NCI-H446 (cell line): Measurements from ENCODE around the gene SCUBE1.

Source experiments
- DNase-seq, 2 experiments: peaks; one replicate each; lab custom pipeline; 2025; lab: John Stamatoyannopoulos, UW

Gene SCUBE1

DNA sequence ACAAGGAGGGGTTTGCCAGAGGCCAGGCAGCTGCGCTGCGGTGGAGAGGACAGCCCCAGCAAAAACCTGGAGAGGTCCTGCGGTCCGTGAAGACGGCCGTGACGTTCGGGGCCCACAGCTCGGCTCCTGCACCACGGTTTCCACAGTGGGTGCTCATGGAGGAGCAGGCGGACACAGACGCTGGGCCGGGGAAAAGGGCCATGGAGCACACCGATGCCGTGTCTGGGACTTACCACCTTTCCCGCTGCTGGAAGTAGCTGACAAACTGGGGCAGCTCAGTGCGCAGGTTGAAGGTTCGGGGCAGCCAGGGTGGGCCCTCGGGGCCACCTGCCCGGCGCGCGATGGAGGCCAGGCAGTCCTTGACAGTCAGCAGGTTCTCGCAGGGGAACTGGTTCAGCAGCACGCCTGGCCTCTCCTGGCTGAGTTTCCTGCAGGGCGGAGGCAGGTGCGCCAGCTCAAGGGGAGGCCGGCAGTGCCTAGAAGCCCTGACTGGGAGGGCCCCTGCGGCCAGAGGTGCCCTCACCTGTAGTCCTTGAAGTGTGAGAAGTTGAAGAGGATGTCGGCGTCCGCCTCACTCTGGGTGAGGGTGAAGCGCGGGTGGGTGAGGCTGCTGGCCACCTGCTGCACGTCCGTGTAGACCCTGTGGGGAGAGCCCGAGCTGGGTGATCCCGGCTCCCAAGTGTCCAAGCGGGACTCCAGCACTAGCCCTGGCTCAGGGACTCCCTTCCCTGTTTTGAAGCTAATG is 169.0 kb downstream of the SCUBE1 start:
- no peak for DNase-seq

DNA sequence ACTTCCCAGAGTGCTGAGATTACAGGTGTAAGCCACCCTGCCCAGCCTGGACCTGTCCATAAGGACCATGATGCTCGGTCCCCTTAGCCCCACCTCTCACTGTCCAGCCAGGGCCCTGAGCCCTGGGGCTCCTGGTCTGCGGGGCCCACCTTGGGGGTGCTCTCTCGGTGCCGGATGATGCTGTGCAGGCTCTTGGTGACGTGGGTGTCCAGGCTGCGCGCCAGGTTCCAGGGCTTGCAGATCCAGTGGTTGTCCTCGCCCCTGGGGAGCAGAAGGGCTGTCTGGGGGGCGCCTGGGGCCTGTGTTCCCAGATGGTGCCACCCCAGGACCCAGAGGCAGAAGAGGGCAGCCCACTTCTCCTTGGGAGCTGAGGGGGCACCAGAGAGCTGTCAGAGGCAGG is 169.6 kb downstream of the SCUBE1 start:
- no peak for DNase-seq

DNA sequence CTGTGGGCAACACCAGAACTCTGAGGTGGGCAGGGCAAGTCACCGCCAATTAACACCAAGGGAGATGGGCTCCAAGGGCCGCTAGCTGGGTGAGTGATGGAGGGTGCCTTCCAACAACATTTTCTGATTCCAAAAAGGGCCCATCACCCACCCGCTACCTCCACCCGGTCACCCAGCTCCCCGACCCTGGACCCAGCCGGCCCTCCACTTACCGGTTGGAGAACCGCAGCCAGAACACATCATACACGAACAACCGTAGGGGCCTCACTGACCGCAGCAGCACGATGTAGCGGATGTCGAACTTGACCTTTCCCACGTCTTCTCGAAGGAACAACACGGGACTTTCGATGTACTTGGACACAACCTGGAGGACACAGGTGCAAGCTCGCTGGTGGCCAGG is 171.0 kb downstream of the SCUBE1 start:
- no peak for DNase-seq

DNA sequence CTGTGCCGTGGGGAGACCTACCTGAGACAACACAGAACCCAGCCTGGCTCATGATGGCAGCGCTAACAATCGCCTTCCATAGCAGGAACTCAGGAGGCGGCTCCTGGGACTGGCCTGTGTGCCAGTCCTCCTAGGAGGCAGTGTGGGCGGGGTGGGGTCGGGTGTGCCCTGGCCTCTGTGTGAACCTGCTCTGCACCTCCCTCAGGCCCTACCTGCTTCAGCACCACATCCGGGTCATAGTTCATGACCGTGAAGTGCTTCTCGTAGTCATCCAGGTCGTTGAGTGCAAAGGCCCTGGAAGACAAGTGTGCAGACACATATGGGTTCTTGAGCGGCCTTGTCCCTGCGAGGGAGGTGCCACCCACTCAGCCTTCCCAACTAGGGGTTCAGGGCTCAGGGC is 171.6 kb downstream of the SCUBE1 start:
- DNase-seq: no peak

DNA sequence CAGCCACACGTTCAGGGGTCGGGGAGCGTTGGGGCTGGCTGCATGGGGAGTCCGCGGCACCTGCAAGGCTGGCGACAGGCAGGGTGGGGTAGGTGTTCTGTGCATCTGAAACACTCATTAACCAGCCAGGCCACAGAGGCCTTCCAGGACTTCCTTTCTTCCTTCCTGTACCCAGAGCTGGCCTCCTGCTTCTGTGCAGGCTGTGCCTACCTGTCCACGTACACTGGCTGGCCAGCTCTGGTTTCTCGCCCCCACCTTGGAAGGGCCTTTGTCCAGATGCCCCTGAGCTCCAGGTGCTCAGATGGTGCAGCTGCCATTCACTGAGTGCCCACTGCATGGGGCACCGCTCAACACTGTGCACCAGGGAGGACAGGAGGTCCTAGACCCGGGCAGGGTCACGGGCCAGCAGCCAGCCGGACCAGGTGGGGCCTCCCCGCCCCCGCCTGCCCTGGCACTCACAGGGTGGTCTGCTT is 172.1 kb downstream of the SCUBE1 start:
- no peak for DNase-seq

DNA sequence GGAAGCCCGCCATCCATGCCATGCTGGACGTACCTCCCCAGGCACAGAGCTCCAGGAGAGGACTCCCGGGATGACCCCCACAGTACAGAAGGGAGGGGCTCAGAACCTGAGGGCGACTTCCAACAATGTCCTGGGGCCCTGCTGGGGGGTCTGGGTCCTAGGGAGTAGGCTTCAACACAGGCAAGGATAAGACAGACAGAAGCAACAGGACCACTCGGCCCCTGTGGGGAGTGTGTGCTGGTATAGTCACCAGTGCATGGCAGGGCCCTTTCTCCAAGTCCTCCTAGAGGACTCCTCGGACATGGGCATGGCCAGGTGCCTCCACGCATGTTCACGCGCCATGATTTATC is 173.1 kb downstream of the SCUBE1 start:
- no peak for DNase-seq

DNA sequence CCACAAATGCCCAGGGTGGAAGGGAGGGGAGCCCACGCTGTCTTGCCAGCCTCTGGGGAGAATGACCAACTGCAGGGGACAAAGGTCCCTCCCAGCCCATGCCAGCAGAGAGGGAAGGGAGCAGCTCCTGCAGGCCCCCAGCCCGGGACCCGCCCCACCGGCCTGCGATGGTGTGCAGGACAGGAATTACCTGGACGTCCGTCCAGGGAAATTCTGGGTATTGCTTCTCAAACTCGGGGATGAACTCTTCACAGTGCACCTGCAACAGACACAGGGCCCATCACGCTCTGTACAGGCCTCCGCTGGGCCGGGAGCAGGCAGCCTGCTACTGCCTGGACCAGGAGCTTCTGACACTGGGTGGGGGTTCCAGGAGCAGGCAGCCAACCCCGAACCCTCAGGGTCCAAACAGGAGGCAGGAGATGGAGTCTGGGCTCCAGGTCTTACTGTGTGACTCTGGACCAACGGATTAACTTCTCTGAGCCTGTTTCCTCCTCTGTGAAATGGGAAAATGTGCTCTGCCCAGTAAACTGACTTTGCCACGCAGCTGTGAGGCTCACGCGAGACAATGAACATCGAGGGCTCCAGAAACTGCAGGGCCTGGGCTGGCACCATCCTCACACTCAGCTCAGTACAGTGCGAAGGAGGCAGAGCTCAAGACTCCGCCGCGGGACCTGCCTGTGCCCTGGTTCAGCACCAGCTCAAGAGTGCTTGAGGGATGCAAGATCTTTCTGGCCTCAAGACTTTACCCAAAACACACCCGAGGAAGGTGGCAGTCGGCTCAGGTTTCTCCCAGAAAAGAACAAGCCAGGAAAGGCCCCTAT is 173.7 kb downstream of the SCUBE1 start:
- no peak for DNase-seq

DNA sequence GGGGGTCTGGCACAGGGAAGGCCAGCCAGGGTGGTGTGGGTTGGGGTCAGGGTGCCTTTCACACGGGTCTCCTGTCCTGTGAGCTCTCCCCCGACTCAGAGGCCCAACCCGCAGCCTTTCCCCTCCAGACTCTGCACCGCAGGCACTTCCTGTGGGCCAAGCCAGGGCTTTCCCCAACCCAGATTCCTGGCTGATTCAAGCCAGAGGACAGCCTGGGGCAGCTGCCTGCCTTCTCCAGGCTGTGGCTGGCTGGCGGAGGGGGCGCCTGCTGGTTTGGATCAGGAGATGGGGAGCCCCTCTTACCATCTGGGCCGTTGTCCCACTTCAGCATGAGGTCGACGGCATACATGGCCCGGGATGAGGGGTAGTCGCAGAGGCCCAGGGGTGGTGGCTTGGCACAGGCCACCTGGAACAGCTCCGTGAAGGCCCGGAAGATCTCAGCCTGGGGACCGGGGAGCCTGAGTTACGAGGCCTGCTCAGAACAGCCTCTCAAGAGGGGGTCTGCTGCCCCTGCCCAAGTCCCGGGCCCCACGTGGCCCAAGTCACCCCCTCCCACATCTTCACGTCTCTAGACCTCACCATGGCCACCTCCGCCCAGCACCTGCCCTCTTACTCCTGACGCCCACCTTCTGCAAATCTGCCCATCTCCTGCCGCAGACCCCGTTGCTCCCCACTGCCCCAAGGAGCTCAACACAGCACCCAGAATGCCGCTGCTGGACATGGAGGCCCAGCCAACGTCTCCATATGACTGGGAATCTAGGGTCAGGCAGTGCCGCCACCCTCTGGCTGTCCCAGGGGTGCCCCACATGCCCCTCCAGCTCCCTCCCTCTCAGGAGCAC is 174.5 kb downstream of the SCUBE1 start:
- DNase-seq: no peak

DNA sequence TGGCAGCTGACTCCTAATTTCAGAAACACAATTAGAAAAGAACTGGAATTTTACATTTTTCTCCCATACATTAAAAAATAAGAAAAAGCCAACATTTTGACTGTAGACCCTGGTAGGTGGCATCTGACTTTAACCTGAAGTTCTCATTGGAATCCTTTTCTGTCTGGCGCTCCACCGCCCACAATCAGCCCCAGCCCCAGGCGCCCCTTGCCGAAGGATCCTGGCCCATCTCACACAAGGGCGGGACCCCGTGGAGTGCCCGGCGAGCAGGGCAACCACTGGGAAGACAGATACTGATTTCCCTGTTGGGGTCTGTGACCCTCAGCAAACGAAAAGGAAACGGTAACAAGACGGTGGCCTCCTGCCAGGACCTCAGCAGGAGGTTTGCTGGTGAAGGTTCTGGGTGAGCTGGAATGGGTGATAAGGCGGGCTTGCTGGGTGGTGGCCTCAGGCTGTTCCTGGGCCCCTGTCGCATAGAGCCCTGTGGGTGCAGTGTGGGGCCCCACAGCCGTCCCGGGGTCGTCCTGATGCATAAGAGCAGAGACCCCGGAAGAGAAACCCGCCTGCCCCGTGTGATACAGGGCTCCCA is 176.1 kb downstream of the SCUBE1 start:
- no peak for DNase-seq

DNA sequence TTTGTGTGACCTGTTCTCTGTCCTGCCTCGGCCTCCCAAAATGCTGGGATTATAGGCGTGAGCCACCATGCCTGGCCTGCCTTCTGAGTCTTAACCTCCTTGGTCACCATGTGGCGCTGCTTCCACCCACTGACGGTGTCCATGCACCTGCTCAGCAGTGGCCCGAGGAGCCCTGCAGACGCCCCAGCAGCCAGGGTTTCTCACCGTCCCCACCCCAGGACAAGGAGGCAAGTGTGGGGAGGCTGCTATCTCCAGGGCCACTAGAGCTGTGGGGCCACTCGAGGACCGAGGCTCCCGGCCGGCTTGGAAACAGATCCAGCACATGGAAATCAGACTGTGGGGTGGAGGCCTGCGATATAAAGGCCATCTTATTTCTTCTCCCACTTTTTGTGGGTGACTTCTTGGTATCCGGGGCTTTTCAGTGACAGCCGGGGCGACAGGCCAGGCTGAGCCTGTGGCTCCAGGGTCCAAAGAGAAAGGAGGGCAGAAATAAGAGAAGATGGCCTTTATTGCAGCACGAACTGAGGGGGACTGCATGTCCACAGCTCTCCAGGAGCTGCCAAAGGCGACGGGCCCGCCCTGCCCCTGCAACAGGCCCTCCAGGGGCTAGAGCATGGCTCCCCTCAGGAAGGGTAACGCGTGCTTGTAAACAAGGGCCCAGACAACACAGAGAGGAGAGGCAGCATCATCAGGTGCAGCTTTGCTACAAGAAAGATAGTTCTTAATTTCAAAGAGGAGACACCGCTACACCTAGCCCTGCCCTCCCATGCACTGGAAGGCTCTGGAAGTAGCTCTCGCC is 176.8 kb downstream of the SCUBE1 start:
- DNase-seq: no peak

DNA sequence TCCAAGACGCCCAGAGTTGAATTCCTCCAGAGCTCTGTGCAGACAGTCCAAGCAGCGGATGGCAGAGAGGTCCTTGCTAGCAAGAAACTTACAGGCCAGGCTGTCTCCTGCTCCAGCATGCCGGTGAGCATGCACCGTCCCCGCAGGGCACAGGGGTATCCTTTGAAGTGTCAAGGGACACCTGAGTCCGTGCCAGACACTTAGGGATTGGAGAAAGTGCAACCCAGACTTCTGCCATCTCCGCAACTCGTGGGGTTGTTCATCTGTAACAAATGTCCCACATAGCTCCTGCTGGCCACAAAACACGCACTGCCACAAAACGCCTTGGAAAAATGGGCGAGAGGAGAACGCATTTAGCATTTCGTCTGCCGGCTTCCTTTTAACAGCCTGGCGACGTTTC is 178.5 kb downstream of the SCUBE1 start:
- DNase-seq: no peak

DNA sequence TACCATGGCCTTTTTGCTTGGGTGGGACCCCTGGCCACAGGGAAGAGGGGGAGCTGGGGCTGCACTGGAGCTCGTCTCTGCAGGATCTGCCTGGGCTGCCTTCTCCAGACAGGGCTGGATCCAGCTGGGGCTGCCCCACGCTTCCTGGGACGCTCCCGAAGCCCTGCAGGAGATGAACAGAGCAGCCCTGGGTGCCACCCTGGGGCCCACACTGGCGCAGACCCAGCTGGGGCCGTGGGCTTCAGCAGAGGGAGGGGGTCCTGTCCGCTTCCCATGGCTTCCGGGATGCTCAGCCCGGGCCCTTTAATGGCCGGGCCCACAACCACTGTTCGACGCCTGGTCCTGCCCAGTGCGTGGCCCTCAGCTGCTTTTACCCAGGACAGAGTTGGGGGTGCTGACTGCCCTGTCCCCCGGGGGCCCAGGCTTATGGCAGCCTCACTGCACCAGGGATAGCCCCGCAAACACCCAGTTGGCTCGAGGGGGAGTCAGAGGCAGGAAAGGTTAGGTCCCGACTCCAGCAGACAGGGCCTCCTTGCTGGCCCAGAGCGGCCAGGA is 179.9 kb downstream of the SCUBE1 start:
- no peak for DNase-seq

DNA sequence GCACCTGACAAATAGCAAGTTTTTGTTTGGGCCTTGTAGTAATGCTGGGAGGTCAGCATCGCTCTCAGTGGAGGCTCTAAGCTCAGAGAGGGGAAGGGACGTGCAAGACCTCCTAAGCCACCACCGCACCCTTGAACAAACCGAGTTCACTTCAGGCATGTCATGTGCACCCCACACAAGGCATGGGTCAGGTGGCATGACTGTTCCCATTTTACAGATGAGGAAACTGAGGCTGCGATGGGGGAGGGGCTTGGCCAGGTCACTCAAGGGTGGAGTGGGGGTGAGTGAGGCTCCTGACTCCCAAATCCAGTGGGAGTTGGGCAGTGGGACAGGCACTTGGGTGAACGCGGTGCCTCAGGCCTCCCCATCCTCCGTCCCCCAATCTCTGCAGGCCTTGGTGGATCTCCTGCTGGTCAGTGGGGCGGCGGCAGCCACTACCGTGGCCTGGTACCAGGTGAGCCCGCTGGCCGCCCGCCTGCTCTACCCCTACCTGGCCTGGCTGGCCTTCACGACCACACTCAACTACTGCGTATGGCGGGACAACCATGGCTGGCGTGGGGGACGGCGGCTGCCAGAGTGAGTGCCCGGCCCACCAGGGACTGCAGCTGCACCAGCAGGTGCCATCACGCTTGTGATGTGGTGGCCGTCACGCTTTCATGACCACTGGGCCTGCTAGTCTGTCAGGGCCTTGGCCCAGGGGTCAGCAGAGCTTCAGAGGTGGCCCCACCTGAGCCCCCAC is 180.6 kb downstream of the SCUBE1 start:
- no peak for DNase-seq

DNA sequence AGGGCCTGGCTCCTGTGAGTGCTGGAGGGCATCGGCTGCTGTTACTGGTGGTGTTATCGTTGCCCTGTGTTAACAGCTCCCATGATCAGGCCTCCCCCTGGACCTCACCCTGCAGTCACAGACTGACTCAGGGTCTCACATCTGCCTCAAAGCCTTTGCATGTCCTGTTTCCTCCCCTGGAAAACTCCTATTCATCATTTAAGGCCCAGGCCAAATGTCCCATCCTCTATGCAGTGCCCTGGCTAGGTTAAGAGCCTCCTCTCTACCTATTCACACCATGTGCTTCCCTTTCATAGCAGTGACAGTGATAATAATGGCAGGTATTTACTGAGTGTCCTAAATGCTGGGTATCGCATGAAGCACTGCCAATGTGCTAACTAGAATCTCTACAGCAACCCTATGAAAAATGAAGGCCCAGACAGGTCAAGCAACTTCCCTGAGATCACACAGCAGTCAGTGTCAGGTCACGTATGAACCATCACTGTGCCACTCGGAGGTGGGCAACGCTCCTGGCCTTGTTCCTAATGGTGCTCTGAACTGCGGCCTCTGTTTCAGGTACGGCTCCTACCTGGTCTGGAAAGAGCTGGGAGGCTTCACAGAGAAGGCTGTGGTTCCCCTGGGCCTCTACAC is 182.6 kb downstream of the SCUBE1 start:
- DNase-seq: no peak

DNA sequence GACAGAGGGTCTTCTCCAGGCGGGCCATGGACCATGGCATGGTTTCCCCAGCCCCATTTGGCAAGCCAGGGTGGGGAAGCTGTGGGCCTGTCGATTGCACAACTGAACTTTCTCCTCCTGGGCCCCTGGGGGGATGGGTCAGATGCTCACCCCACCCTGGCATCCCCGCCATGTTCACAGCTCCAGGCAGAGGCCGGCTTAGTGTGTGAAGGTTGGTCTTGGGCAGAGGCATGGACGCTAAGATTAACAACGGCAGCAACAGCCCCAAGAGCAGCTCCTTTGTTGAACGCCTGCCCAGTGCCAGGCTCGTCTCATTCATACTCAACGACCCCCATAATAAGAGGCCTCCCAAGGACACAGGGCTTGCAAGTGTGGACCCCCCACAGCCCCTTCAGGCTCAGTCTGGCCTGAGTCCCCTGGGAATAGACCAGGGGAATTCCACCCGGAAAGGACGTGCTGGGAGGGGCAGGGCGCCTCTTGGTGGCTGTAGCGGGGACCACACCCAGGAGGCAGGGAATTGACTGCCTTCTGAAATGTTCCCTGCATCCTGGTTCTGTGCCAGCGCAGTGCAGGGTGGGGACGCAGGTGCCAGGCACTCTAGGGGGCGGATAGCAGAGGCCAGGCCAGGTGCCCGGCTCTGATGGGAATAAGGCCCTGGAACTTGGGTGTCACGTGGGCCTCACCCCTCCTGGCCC is 183.5 kb downstream of the SCUBE1 start:
- no peak for DNase-seq

DNA sequence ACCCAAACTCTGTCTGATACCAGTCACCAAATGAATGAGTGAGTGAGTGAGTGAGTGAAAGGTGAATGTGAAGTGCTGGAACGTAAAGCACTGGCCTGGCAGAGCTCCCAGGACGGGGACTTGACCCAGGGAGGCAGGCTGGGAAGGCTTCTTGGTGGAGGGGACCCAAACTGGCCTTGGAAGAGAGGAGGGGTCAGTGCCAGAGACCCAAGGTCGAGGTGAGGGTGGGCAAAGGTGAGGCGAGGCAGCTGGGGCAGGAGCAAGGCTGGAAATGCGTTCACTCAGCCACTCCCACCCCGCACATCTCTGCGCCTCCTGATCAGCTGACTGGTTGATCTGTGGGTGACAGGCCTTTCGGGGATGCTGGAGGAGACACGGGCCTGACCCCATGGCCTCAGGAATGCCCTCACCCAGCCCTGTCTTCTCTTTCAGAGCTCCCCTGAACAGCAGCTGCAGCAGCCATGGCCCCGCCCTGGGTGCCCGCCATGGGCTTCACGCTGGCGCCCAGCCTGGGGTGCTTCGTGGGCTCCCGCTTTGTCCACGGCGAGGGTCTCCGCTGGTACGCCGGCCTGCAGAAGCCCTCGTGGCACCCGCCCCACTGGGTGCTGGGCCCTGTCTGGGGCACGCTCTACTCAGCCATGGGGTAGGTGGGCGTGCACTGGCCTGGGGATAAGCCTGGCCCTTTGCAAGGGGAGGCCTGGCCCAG is 184.2 kb downstream of the SCUBE1 start:
- no peak for DNase-seq

DNA sequence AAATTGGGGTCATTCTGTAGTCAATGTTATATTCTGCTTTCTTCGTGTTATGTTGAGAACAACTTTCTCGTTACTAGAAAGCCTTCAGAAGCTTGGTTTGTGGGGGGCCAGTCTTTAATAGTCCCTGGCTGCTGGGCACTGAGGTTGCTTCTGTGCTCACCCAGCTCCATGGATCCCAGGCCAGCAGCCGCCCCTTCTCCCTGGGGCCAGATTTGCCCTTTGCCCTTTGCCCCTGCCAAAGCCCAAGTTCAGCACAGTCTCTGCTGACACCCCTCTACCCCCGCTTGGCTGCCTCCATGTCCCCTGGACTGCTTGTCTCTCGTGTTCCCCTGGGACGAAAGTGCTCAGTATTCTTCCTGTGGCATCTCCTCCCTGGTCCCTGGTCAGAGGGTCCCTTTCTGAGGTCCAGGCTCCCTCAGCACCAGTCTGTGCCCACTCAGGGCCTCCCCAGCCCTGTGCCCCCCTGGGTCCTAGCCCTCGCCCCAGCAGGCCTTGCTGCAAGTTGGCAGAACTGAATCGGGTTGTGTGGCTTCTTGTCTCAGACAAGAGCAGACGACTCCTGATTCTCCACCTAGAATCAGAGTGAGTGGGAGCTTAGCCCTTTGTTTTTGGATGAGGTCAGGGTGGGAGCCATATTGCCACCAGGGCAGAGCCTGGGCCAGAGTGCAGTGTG is 185.2 kb downstream of the SCUBE1 start:
- DNase-seq: no peak

DNA sequence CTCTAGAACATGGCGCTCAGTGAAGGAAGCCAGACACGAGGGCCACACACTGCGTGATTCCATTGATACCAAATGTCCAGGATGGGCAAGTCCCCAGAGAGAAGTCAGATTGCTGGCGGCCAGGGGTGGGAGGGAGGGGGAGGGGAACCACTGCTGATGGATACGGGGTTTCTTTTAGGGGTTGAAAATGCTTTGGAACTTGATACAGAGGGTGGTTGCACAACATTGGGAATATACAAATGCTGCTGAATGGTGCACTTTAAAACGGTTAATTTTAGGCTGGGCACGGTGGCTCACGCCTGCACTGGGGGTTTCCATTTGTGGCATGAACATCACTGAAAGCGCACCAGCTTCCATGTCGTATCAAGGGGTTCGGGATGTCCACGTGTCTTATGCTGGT is 186.8 kb downstream of the SCUBE1 start:
- DNase-seq: no peak
